ENCODE data around the gene PCGF6. TPM values are rescaled to one million over a fixed set of nuclear protein-coding genes. Genes with fewer than 3 reads are reported as not detected.
A peak's percentile ranks its signal among the peaks of the same experiment; 100 is the strongest.
"Not testable (repeated sequence)": the region's sequence is repeated elsewhere in the genome, so short reads cannot be mapped to it uniquely, and the experiment has no call there.

The PCGF6 gene
- total RNA-seq, 2 donors from 2014 or later = 11.4 to 12.4 TPM

- TF ChIP-seq POLR2A (IDR thresholded peaks at IDR 0.05) (peak; percentile 79), POLR2AphosphoS5 (IDR thresholded peaks at IDR 0.05) (peak; percentile 100), CTCF (IDR thresholded peaks at IDR 0.05) (peak in 3 of 4 experiments; percentile 8 to 37 (median 24))
- peak; percentile 92 for DNase-seq (ENCODE audit: low spot score)
- no peaks in the 10 kb centered on the region for H3K9me3 ChIP-seq
- no peaks in the 10 kb centered on the region for H3K4me1 ChIP-seq (replicated peaks)
- peak within 1 kb of the TSS; percentile 82 to 88 for H3K27ac ChIP-seq
- H3K27me3 ChIP-seq (replicated peaks; ENCODE audit: insufficient read depth) = no peaks in the 10 kb centered on the region
- intact Hi-C loops (cut with DNase I) = loop anchor here (1.0 kb wide), 1 partner anchor 28 kb away; the partner anchor contains the start of genes ATP5MK and PDCD11
- no peaks in the 10 kb centered on the region for H3K36me3 ChIP-seq
- WGBS = under 1% methylated on average over 32 of the region's 81 CpGs
- peak within 1 kb of the TSS; percentile 82 to 96 for H3K4me3 ChIP-seq
Observed at GRCh38 chr10:103367782-103368518, 17.0 kb upstream of the PCGF6 start, which contains the start of gene TAF5. TAF5 (plus strand) TSS chr10:103367976; CDS start chr10:103367990, 14 bp downstream.

- WGBS = 55% methylated on average over 10 of the region's 10 CpGs
- DNase-seq (ENCODE audit: low spot score) = no peak
- Histone ChIP-seq H3K4me3 (peak overlapping the region; percentile 82 to 96), H3K4me1 (replicated peaks) (no peaks in the 10 kb centered on the region), H3K36me3 (no peaks in the 10 kb centered on the region), H3K27ac (peak overlapping the region; percentile 82 to 88), H3K9me3 (no peaks in the 10 kb centered on the region), H3K27me3 (replicated peaks; ENCODE audit: insufficient read depth) (no peaks in the 10 kb centered on the region)
- TF ChIP-seq CTCF (IDR thresholded peaks at IDR 0.05) (no peak), POLR2AphosphoS5 (IDR thresholded peaks at IDR 0.05) (no peak), POLR2A (IDR thresholded peaks at IDR 0.05) (no peak)
- intact Hi-C loops (cut with DNase I) = no loop called here
Observed at GRCh38 chr10:103367379-103367781, 16.4 kb upstream of the PCGF6 start.

- H3K27me3 ChIP-seq (replicated peaks; ENCODE audit: insufficient read depth); intact Hi-C loops (cut with DNase I); H3K36me3 ChIP-seq; H3K9me3 ChIP-seq; H3K4me1 ChIP-seq (replicated peaks); H3K27ac ChIP-seq; H3K4me3 ChIP-seq; DNase-seq (ENCODE audit: low spot score): not testable (repeated sequence)
- 92% methylated on average over 9 of the region's 9 CpGs for WGBS
Observed at GRCh38 chr10:103360791-103361190, 9.9 kb upstream of the PCGF6 start.

GRCh38 chr10:103359493-103359892, 8.6 kb upstream of the PCGF6 start:
- H3K27ac ChIP-seq; H3K36me3 ChIP-seq; H3K4me1 ChIP-seq (replicated peaks); H3K9me3 ChIP-seq; DNase-seq (ENCODE audit: low spot score); intact Hi-C loops (cut with DNase I); H3K4me3 ChIP-seq; H3K27me3 ChIP-seq (replicated peaks; ENCODE audit: insufficient read depth): not testable (repeated sequence)
- WGBS = 94% methylated on average over 4 of the region's 4 CpGs

- Histone ChIP-seq H3K9me3 (no peaks in the 10 kb centered on the region), H3K27me3 (replicated peaks; ENCODE audit: insufficient read depth) (no peaks in the 10 kb centered on the region), H3K36me3 (no peaks in the 10 kb centered on the region), H3K27ac (no peak overlapping the region), H3K4me1 (replicated peaks) (no peaks in the 10 kb centered on the region), H3K4me3 (no peak overlapping the region)
- WGBS = 82% methylated on average over 5 of the region's 5 CpGs
- no peak for TF ChIP-seq POLR2A (IDR thresholded peaks at IDR 0.05)
- TF ChIP-seq CTCF (IDR thresholded peaks at IDR 0.05) = no peak
- no peak for TF ChIP-seq POLR2AphosphoS5 (IDR thresholded peaks at IDR 0.05)
- no peak for DNase-seq (ENCODE audit: low spot score)
- intact Hi-C loops (cut with DNase I) = no loop called here
Observed at GRCh38 chr10:103355906-103356599, 5.1 kb upstream of the PCGF6 start.

GRCh38 chr10:103354567-103354966, 3.6 kb upstream of the PCGF6 start:
- H3K27me3 ChIP-seq (replicated peaks; ENCODE audit: insufficient read depth); H3K9me3 ChIP-seq; H3K27ac ChIP-seq; DNase-seq (ENCODE audit: low spot score); intact Hi-C loops (cut with DNase I); H3K36me3 ChIP-seq; H3K4me3 ChIP-seq; H3K4me1 ChIP-seq (replicated peaks): not testable (repeated sequence)
- 94% methylated on average over 4 of the region's 4 CpGs for WGBS

Data from prostate gland (tissue), 2 donors.